ELF-1 (cell line): ENCODE data around the gene RNF213.
"Not testable (repeated sequence)": the region's sequence is repeated elsewhere in the genome, so short reads cannot be mapped to it uniquely, and the experiment has no call there.

Source experiments
- DNase-seq: peaks from one replicate; pipeline ENCODE4 v3.0.0-alpha.2; 2016; ENCODE audit warnings: low read depth, low spot score

The RNF213 gene

DNA sequence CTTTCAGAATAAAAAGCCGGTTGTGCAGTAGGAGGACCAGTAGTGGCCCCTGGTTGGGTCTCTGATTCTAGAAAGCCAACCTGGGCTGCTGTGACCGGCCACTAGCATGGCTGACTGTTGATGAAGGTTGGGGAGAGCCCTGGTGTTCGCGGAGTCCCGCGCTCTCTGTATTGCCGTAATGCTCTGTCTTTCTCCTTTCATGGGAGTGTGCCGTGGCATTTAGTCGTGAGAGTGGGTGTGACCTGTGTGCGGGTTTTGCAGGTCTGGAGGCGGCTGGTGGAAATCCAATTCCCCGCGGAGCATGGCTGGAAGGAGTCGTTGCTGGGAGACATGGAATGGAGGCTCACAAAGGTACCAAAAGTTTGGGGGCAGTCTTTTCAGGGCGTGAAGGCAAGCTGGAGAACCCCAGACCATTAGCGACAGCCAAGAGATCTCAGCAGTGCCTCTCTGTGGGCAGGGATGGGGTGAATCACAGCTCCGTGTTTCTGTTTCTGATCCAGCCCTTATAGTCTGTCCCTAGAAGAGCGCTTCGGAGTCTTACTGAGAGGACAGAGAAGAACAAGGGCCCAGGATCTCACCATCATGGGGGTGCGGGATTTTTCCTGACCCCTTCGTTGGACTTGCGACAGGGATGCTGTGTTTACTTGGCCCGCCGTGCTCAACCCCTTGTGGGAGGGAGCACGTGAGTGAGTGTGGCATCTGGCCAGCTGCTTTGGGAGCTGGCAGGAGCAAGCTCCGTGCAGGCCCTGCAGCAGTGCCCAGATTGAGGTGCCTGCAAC, 56.5 kb downstream of the RNF213 start:
- DNase-seq, result no peak

DNA sequence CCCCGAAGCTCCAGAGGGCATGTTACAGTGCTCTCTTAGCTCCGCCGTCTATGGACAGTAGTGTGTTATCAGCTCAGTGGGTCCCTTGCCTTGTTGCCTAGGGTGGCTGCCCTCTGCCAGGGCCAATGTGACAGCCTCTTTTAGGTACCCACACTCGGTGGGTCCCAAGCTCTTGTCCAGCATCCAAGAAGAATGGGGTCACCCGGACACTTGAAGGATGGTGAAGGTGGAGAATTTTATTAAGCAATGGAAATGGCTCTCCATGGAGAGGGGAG, 57.0 kb downstream of the RNF213 start:
- DNase-seq, result no peak

DNA sequence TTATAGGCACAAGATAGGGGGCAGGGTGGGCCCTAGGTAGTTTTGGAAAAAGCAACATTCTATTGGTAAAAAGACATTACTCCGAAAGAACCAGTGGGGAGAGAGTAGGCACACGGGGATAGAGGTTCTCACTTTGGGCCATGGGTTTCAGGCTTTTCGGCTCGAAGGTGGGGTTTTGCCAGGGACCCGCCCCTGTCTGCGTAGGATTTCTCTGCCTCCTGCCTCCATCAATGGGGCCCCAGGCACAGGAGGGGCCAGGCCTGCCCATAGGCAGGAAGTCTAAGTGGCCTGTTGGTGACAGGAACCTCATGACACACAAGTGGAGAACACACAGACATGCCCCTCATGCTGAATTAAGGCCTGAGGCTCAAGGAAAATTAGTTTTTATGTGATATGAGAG, 57.5 kb downstream of the RNF213 start:
- no peak for DNase-seq

DNA sequence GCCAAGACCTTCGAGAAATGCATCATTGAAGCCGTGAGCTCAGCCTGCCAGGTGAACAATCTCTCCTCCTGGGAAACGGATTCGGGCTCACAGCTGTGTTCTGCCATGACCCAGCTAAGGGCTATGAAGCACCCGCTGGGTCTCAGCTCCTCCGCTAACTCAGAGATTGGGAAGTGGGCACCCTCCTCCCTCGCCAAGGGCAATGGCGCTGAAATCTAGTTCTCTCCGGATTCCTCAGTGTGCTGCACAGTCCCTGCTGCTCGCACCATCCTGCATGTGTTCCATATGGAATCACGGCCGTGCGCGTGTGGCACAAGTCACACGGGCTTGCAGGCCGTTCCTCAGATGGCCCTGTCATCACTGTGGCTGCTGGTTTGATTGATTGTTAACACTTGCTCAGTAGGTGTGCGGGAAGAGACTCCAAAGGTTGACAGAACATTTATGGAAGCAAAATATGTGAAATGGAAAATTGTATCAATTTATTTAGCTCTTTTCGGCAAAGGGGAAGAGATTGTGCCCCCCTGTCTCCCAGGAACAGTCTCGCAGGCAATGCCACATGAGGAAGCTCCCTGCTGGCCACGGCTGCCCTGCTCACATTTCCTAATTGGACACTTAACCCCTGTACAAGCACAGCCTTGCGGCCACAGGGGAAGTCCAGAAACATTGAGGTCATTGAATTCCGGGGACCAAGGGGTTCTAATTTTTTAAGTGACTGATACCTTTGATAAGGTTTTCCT, 58.8 kb downstream of the RNF213 start:
- no peak for DNase-seq

DNA sequence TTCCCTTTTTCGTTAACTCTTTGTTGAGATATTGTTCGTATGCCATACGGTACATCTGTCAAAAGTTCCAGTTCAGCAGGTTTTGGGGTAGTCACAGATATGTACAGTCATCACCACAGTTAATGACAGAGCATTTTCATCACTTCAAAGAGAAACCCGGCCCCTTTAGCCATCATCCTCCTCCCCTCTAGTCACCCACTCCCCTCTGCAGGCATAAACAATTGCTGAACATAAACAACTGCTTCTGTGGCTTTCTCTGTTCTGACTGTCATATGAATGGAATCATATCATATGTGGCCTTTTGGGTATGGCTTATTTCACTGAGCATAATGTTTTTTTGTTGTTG, 59.3 kb downstream of the RNF213 start:
- no peak for DNase-seq

DNA sequence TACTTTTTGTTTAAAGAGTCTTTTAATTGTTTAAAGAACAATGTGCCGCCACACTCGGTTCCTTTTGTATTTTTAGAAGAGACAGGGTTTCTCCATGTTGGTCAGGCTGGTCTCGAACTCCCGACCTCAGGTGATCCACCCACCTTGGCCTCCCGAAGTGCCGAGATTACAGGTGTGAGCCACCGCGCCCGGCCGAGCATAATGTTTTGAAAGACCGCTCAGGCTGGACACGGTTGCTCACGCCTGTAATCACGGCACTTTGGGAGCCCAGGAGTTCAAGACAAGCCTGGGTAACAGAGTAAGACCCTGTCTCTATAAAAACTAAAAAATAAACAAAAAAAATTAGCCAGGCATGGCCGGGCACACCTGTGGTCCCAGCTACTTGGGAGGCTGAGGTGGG, 59.8 kb downstream of the RNF213 start:
- DNase-seq, result no peak

DNA sequence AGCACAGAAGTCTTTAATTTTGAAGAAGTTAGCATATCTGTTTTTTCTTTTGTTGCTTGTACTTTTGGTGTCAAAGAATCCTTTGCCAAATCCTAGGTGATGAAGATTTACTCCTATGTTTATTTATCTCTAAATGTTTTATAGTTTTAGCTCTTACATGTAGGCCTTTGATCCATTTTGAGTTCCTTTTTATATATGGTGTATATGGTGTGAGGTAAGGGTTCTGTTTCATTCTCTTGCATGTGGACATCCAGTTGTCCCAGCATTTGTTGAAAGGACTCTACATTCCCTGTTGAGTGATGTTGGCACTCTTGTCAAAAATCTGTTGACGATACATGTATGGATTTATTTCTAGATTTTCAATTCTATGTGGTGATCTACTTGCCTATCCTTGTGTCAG, 62.2 kb downstream of the RNF213 start:
- DNase-seq, result no peak

DNA sequence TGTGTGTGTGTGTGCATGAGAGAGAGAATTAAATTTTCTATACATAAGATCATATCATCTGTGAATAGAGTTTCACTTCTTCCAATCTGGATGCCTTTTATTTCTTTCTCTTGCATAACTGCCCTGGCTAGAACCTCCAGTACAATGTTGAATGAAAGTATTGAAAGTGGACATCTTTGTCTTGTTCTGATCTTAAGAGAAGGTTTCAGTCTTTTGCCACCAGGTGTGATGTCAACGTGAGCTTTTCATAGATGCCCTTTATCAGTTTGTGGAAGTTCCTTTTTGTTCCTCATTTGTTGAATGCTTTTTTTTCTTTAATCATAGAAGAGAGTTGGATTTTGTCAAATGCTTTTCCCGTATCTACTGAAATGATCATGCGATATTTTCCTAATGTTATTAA, 63.3 kb downstream of the RNF213 start:
- DNase-seq, result no peak

DNA sequence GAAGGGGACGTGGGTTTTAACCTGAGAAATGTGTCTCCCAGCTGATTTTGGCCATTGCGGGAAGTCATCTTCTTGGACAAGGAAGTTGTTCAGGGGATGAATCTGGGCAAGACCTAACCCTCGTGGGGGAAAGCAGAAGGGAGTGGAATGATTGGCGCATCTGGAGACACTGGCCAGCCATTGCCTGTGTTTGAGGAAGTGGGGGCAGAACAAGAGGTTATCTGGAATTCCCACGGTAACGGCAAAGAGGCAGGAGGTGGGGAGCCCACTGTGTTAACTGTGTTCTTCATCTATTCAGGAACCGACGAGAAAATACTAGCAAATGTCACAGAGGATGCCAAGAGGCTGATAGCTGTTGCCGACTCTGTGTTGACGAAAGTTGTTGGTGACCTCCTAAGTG, 66.9 kb downstream of the RNF213 start:
- no peak for DNase-seq

DNA sequence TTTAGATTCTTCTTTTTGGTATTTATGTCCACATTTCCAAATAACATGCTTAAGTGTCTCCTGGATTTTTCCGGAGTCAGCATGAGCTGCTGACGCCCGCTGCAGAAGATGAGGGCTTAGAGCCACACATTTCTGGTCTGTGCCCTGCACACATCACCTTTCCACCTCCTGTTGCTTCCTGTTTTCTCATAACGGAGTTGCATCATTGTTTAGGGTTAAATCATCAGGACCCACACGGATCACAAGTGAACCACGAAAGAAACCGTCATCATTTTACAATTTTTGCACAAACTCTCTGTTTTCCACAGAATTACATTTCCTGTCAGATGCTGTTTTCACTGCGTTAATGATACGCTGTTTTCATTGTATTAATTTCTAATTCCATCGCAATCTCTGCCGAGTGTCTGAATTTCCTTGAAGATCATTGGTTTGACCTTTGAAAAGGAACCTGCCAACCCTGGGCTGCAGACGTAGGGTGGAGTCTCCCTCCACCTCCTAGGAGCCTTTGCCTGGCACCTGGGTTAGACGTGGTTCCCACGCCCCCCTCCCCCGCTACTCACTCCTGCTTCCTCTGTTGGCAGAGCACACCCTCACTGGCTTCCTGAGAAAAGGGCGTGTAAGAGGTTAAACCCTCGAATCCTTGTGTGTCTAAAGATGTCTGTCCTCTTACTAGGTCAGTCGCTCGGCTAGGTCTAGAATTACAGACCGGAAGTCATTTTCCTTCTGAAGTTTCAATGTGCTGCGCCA, 68.2 kb downstream of the RNF213 start:
- no peak for DNase-seq

DNA sequence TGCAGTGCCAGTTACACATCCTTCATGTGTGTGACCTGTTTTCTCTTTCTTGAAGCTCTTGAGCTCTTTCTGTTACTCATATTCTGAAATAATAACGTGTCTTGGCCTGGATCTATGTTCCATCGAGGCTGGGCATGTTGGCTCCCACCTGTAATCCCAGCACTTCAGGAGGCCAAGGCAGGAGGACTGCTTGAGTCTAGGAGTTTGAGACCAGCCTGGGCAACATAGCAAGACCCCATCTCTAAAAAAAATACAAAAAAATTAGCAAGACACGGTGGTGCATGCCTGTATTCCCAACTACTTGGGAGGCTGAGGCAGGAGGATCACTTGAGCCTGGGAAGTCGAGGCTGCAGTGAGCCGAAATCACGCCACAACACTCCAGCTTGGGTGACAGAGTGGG, 68.8 kb downstream of the RNF213 start:
- DNase-seq, result not testable (repeated sequence)

DNA sequence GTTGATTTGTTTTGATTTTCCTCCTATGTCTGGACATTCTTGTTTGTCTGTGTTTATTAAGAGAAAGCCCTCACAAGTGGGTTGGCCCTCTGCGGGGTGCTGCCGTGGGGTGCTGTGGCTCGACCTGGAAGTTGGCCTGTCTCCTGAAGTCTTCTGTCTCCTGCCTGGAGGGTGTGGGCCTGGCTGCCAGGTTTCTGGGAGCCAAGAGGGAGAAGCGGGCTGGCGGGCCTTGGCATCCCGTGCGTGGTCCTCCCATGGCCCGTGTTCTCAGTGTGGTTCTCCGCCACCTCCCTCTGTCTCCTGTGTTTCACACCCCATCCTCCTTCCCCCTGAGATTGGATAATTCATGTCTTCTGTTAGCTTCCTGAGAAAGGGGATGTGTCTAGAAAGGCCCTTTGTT, 69.6 kb downstream of the RNF213 start:
- DNase-seq, result no peak

DNA sequence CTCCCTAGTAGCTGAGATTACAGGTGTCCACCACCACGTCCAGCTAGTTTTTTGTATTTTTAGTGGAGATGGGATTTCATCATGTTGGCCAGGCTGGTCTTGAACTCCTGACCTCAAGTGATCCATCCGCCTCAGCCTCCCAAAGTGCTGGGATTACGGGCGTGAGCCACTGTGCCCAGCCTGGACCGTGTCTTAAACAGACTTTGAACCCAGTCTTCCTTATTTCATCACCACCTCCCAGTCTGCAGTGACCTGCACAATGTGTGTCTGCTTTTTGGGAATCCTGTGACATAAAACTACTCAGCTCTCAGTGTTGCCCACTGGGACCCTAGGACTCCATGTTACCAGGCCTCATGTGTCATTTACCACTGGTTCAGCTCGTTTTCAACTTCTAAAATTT, 70.3 kb downstream of the RNF213 start:
- not testable (repeated sequence) for DNase-seq

DNA sequence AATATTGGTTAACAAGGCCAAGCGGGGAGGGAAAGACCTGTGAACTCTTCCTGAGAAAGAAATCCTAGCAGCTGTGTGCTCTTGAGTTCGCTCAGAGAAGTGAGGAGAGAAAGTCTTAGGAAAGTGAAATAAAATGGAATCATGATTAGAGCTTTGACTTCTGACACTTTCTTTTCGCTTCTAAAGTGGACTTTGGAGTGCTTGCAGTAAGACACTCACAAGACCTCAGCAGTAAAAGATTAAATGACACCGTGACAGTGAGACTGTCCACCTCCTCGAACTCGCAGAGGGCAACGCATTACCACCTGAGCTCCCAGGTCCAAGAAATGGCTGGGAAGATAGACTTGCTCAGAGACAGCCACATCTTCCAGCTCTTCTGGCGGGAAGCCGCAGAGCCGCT, 71.2 kb downstream of the RNF213 start:
- DNase-seq, result no peak

DNA sequence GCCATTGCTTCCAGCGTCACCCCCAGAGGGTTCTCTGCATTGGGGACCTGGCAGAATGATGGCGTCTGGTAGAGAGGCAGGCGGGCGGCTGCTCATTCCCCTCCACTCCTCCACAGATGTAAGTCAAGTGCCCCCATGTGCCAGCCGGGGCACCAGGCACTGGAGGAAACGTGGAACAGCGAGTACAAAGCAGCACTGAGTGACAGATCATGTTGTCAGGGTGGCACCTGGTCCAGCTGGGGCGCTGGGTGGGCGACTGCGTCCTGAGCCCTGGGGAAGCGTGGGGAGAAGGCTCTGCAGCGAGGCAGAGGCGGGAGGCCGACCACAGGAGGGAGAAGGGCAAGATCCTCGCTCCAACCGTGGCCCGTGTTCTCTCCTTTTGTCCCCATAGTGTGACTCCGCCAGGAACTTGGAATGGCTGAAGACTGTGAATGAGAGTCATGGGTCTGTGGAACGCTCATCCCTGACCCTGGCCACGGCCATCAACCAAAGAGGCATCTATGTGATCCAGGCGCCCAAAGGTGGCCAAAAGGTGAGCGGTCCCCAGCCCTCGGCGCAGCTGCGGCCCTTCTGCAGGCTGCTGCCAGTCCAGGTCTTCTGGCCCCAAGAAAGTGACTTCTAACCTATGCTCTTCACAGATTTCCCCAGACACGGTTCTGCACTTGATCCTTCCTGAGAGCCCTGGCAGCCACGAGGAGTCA, 76.7 kb downstream of the RNF213 start:
- DNase-seq, result no peak

DNA sequence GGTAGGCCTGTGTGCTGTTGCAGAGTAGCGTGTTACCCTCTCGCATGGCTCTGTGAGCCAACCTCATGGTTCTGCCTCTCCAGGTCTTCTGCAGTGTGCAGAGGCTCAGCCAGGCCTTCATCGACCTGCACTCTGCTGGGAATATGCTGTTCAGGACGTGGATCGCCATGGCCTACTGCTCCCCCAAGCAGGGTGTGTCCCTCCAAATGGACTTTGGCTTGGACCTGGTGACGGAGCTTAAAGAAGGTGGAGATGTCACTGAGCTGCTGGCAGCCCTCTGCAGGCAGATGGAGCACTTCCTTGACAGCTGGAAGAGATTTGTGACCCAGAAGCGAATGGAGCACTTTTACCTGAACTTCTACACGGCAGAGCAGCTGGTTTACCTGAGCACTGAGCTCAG, 78.5 kb downstream of the RNF213 start:
- DNase-seq, result no peak

DNA sequence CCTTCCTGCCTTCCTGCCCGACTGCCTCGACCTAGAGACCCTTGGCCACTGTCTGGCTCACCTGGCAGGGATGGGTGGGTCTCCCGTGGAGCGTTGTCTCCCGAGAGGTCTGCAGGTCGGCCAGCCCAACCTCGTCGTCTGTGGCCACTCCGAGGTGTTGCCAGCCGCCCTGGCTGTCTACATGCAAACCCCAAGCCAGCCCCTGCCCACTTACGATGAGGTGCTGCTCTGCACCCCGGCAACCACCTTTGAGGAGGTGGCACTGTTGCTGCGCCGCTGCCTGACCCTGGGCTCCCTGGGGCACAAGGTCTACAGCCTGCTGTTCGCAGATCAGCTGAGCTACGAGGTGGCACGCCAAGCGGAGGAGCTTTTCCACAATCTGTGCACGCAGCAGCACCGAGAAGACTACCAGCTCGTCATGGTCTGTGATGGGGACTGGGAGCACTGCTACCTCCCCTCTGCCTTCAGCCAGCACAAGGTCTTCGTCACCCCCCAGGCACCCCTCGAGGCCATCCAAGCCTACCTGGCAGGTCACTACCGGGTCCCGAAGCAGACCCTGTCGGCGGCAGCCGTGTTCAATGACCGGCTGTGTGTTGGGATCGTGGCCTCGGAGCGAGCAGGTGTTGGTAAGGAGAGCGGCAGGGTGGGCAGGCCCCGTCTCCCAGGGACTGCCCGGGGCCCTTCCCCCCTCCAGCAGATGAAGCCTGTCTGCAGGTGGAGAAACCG, 79.2 kb downstream of the RNF213 start:
- no peak for DNase-seq

DNA sequence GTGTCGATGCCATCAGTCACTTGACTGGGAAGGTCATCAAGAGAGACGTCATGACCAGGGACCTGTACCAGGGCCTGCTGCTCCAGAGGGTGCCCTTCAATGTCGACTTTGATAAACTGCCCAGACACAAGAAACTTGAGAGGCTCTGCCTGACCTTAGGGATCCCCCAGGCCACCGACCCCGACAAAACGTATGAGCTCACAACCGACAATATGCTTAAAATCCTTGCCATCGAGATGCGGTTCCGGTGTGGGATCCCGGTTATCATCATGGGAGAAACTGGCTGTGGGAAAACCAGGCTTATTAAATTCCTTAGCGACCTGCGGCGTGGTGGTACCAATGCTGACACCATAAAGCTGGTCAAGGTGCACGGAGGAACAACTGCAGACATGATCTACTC, 84.7 kb downstream of the RNF213 start:
- no peak for DNase-seq

DNA sequence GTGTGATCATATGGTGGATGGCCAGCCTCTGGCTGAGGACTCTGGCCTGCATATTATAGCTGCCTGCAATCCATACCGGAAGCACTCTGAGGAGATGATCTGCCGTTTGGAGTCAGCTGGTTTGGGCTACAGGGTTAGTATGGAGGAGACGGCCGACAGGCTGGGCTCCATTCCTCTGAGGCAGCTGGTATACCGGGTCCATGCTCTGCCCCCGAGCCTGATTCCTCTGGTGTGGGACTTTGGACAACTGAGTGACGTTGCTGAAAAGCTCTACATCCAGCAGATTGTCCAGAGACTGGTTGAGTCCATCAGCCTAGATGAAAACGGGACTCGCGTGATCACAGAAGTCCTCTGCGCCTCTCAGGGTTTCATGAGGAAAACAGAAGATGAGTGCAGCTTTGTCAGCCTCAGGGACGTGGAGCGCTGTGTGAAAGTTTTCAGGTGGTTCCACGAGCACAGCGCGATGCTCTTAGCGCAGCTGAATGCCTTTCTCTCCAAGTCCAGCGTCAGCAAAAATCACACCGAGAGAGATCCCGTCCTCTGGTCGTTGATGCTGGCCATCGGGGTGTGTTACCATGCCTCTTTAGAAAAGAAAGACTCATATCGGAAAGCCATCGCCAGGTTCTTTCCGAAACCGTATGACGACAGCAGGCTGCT, 85.3 kb downstream of the RNF213 start:
- no peak for DNase-seq

DNA sequence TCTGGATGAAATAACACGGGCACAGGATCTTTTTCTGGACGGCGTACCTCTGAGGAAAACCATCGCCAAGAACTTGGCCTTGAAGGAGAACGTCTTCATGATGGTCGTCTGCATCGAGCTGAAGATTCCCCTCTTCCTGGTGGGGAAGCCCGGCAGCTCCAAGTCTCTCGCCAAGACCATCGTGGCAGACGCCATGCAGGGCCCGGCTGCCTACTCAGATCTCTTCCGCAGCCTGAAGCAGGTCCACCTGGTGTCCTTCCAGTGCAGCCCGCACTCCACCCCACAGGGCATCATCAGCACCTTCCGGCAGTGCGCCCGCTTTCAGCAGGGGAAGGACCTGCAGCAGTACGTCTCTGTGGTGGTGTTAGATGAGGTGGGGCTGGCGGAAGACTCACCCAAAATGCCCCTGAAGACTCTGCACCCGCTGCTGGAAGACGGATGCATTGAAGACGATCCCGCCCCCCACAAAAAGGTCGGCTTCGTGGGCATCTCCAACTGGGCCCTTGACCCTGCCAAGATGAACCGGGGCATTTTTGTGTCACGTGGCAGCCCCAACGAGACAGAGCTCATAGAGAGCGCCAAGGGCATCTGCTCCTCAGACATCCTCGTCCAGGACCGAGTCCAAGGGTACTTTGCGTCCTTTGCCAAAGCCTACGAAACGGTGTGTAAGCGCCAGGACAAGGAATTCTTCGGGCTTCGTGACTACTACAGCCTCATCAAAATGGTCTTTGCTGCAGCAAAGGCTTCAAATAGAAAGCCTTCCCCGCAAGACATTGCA, 86.0 kb downstream of the RNF213 start:
- no peak for DNase-seq
